ENCODE measurements around the gene TNRC18.

The TNRC18 gene

GRCh38 chr7:5424749-5425506 is 1.3 kb upstream of the TNRC18 start:
- peak overlapping the region in 1 of 2 experiments; percentile 53 for H3K14ac ChIP-seq (ENCODE audit: low read length in 2 of 2)
- H2BK15ac ChIP-seq (ENCODE audit: low read depth, poor library complexity, severe bottlenecking) = peak overlapping the region; percentile 80
- peak overlapping the region in 1 of 2 experiments; percentile 100 for H3K23ac ChIP-seq (ENCODE audit: low read length in 2 of 2)
- H3K79me1 ChIP-seq (replicated peaks; ENCODE audit: low read length, poor library complexity, severe bottlenecking) = peaks cover 1% of the 10 kb centered on the region
- H2AK5ac ChIP-seq (ENCODE audit: low read length, severe bottlenecking) = peak overlapping the region; percentile 18
- no peak overlapping the region for H2AFZ ChIP-seq (ENCODE audit: low read depth, low read length)
- H4K91ac ChIP-seq (ENCODE audit: low read length) = peak overlapping the region; percentile 98
- H3K36me3 ChIP-seq (ENCODE audit: control insufficient read depth in 1 of 2, insufficient read depth in 2 of 2, low read depth in 1 of 2, low read length in 2 of 2) = peaks cover 0 to 16% of the 10 kb centered on the region in 2 experiments
- H3K9me3 ChIP-seq (ENCODE audit: control insufficient read depth, low read length) = no peaks in the 10 kb centered on the region
- H3K4me1 ChIP-seq (ENCODE audit: control insufficient read depth, insufficient read depth, low read depth, low read length) = peaks cover 19% of the 10 kb centered on the region
- H2BK12ac ChIP-seq (ENCODE audit: low read length in 2 of 2) = peak overlapping the region; percentile 77 to 98
- under 1% methylated on average over 44 of the region's 44 CpGs for WGBS
- H2BK5ac ChIP-seq (ENCODE audit: low read depth, low read length, poor library complexity, severe bottlenecking) = peak overlapping the region; percentile 99
- DNase-seq = peak; percentile 51
- H3K18ac ChIP-seq (ENCODE audit: low read depth in 1 of 2, low read length in 2 of 2) = peak overlapping the region; percentile 87 to 93
- peak overlapping the region; percentile 91 to 100 for H3K4ac ChIP-seq (ENCODE audit: low read depth in 1 of 2, low read length in 2 of 2)
- peak overlapping the region; percentile 67 to 91 for H3K4me3 ChIP-seq (ENCODE audit: insufficient read depth in 1 of 2, low read depth in 1 of 2, low read length in 2 of 2)
- no peaks in the 10 kb centered on the region for H3K27me3 ChIP-seq (ENCODE audit: control insufficient read depth in 1 of 2, insufficient read depth in 1 of 2, low read length in 2 of 2)
- H2BK120ac ChIP-seq (ENCODE audit: low read depth, low read length) = peak overlapping the region; percentile 100
- H3K27ac ChIP-seq (ENCODE audit: low read length, poor library complexity, severe bottlenecking) = peak overlapping the region; percentile 94
- peak overlapping the region; percentile 100 for H3K9ac ChIP-seq (ENCODE audit: low read length)
- H3K4me2 ChIP-seq (ENCODE audit: low read length, poor library complexity, severe bottlenecking) = peak overlapping the region; percentile 95
- peak overlapping the region; percentile 83 for H4K8ac ChIP-seq (ENCODE audit: low read length)

GRCh38 chr7:5423976-5424748 is 528 bp upstream of the TNRC18 start:
- Histone ChIP-seq H3K36me3 (ENCODE audit: control insufficient read depth in 1 of 2, insufficient read depth in 2 of 2, low read depth in 1 of 2, low read length in 2 of 2) (peaks cover 0 to 16% of the 10 kb centered on the region in 2 experiments), H3K4me1 (ENCODE audit: control insufficient read depth, insufficient read depth, low read depth, low read length) (peaks cover 18% of the 10 kb centered on the region), H4K91ac (ENCODE audit: low read length) (peak overlapping the region; percentile 80), H3K4me2 (ENCODE audit: low read length, poor library complexity, severe bottlenecking) (peak overlapping the region; percentile 95), H2BK120ac (ENCODE audit: low read depth, low read length) (peak overlapping the region; percentile 100), H3K27me3 (ENCODE audit: control insufficient read depth in 1 of 2, insufficient read depth in 1 of 2, low read length in 2 of 2) (no peaks in the 10 kb centered on the region), H3K9ac (ENCODE audit: low read length) (peak overlapping the region; percentile 100), H3K27ac (ENCODE audit: low read length, poor library complexity, severe bottlenecking) (peak overlapping the region; percentile 94), H2AFZ (ENCODE audit: low read depth, low read length) (no peak overlapping the region), H2BK5ac (ENCODE audit: low read depth, low read length, poor library complexity, severe bottlenecking) (peak overlapping the region; percentile 99), H3K4ac (ENCODE audit: low read depth in 1 of 2, low read length in 2 of 2) (peak overlapping the region in 1 of 2 experiments; percentile 100), H2AK5ac (ENCODE audit: low read length, severe bottlenecking) (peak overlapping the region; percentile 54), H3K14ac (ENCODE audit: low read length in 2 of 2) (peak overlapping the region in 1 of 2 experiments; percentile 6), H3K9me3 (ENCODE audit: control insufficient read depth, low read length) (no peaks in the 10 kb centered on the region), H3K4me3 (ENCODE audit: insufficient read depth in 1 of 2, low read depth in 1 of 2, low read length in 2 of 2) (peak overlapping the region; percentile 67 to 91), H2BK15ac (ENCODE audit: low read depth, poor library complexity, severe bottlenecking) (peak overlapping the region; percentile 8), H3K23ac (ENCODE audit: low read length in 2 of 2) (peak overlapping the region in 1 of 2 experiments; percentile 90), H3K18ac (ENCODE audit: low read depth in 1 of 2, low read length in 2 of 2) (peak overlapping the region; percentile 87 to 93), H2BK12ac (ENCODE audit: low read length in 2 of 2) (peak overlapping the region in 1 of 2 experiments; percentile 7), H4K8ac (ENCODE audit: low read length) (peak overlapping the region; percentile 35), H3K79me1 (replicated peaks; ENCODE audit: low read length, poor library complexity, severe bottlenecking) (peaks cover 1% of the 10 kb centered on the region)
- DNase-seq = peak; percentile 99
- under 1% methylated on average over 45 of the region's 57 CpGs for WGBS

GRCh38 chr7:5422396-5423305 is 983 bp downstream of the TNRC18 start:
- peak overlapping the region; percentile 66 to 95 for H2BK12ac ChIP-seq (ENCODE audit: low read length in 2 of 2)
- peak overlapping the region; percentile 96 to 98 for H3K18ac ChIP-seq (ENCODE audit: low read depth in 1 of 2, low read length in 2 of 2)
- H3K14ac ChIP-seq (ENCODE audit: low read length in 2 of 2) = peak overlapping the region; percentile 89 to 100
- H3K23ac ChIP-seq (ENCODE audit: low read length in 2 of 2) = peak overlapping the region; percentile 90 to 93
- peak overlapping the region; percentile 93 for H4K91ac ChIP-seq (ENCODE audit: low read length)
- peak overlapping the region; percentile 99 for H3K27ac ChIP-seq (ENCODE audit: low read length, poor library complexity, severe bottlenecking)
- peaks cover 0 to 9% of the 10 kb centered on the region in 2 experiments for H3K36me3 ChIP-seq (ENCODE audit: control insufficient read depth in 1 of 2, insufficient read depth in 2 of 2, low read depth in 1 of 2, low read length in 2 of 2)
- peak; percentile 37 for DNase-seq
- H2BK15ac ChIP-seq (ENCODE audit: low read depth, poor library complexity, severe bottlenecking) = peak overlapping the region; percentile 100
- H3K4ac ChIP-seq (ENCODE audit: low read depth in 1 of 2, low read length in 2 of 2) = peak overlapping the region; percentile 97 to 99
- WGBS = under 1% methylated on average over 44 of the region's 56 CpGs
- no peaks in the 10 kb centered on the region for H3K9me3 ChIP-seq (ENCODE audit: control insufficient read depth, low read length)
- peak overlapping the region; percentile 99 for H3K9ac ChIP-seq (ENCODE audit: low read length)
- H2AK5ac ChIP-seq (ENCODE audit: low read length, severe bottlenecking) = peak overlapping the region; percentile 94
- H3K27me3 ChIP-seq (ENCODE audit: control insufficient read depth in 1 of 2, insufficient read depth in 1 of 2, low read length in 2 of 2) = no peaks in the 10 kb centered on the region
- H2BK5ac ChIP-seq (ENCODE audit: low read depth, low read length, poor library complexity, severe bottlenecking) = peak overlapping the region; percentile 99
- peak overlapping the region; percentile 100 for H2BK120ac ChIP-seq (ENCODE audit: low read depth, low read length)
- H3K79me1 ChIP-seq (replicated peaks; ENCODE audit: low read length, poor library complexity, severe bottlenecking) = no peaks in the 10 kb centered on the region
- H3K4me3 ChIP-seq (ENCODE audit: insufficient read depth in 1 of 2, low read depth in 1 of 2, low read length in 2 of 2) = peak overlapping the region; percentile 82 to 84
- peaks cover 22% of the 10 kb centered on the region for H3K4me1 ChIP-seq (ENCODE audit: control insufficient read depth, insufficient read depth, low read depth, low read length)
- H2AFZ ChIP-seq (ENCODE audit: low read depth, low read length) = no peak overlapping the region
- H3K4me2 ChIP-seq (ENCODE audit: low read length, poor library complexity, severe bottlenecking) = peak overlapping the region; percentile 94
- peak overlapping the region; percentile 82 for H4K8ac ChIP-seq (ENCODE audit: low read length)
